Upper lobe of left lung (tissue), 4 donors: Measurements from ENCODE around the gene TRNP1.

Experiments used
- EP300 ChIP-seq, 4 donors: sonication (generic); formaldehyde crosslinking; IDR thresholded peaks; one replicate each; pipeline ENCODE4 v1.5.1; 2017; ENCODE audit warnings: antibody characterized with exemption in 4 of 4, control low read depth in 2 of 4
- POLR2A ChIP-seq, 4 donors: fragments of 450-650 bp; IDR thresholded peaks; one replicate each; pipeline ENCODE4 v1.5.1; 2016 to 2017; ENCODE audit warnings: antibody characterized with exemption in 4 of 4, mild to moderate bottlenecking in 2 of 4
- POLR2AphosphoS5 ChIP-seq, 2 donors: sonication (generic); formaldehyde crosslinking; IDR thresholded peaks; one replicate each; pipeline ENCODE4 v1.5.1; 2017; ENCODE audit warnings: antibody characterized with exemption in 2 of 2
- TF ChIP-seq, protein P1 (sequence below), 6 experiments: fragments of 450-650 bp in 4 of 6; fragments of 200-600 bp in 2 of 6; sonication (generic) in 2 of 6; IDR thresholded peaks; one replicate each; pipeline ENCODE4 v1.5.1; 2016 to 2019; ENCODE audit warnings: antibody characterized with exemption in 6 of 6

DNA sequence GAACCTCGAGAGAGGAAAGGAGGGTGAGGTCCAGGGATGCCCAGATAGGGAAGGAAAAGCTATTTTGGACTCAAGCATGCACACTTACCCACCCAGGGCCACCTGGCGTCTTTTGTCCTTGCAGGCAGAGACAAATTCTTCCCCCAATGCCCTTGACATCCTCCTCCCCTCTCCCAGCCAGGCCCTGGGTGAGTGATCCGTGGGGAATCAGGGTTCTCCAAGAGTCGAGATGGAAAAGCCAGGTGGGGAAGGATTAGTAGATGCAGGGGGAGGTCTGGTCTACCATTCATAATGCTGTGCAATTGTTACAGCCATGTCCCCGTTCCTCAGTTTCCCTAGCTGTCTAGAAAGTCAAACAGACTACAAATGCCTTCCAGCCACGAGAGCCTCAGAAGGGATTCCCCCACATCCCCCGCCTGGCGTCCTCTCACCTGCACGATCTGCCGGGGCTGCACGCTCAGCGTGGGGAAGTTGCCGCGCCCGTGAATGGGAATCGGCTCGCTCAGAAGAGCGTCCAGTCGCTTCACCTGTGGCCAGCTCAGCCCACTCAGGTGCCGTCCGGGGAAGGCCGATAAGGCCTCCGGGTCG is 18.6 kb downstream of the TRNP1 start:
- TF ChIP-seq, protein P1, sequence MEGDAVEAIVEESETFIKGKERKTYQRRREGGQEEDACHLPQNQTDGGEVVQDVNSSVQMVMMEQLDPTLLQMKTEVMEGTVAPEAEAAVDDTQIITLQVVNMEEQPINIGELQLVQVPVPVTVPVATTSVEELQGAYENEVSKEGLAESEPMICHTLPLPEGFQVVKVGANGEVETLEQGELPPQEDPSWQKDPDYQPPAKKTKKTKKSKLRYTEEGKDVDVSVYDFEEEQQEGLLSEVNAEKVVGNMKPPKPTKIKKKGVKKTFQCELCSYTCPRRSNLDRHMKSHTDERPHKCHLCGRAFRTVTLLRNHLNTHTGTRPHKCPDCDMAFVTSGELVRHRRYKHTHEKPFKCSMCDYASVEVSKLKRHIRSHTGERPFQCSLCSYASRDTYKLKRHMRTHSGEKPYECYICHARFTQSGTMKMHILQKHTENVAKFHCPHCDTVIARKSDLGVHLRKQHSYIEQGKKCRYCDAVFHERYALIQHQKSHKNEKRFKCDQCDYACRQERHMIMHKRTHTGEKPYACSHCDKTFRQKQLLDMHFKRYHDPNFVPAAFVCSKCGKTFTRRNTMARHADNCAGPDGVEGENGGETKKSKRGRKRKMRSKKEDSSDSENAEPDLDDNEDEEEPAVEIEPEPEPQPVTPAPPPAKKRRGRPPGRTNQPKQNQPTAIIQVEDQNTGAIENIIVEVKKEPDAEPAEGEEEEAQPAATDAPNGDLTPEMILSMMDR (IDR thresholded peaks at IDR 0.05) = peak in 1 of 6 experiments; percentile 7
- TF ChIP-seq POLR2A (IDR thresholded peaks at IDR 0.05) = no peak
- TF ChIP-seq POLR2AphosphoS5 (IDR thresholded peaks at IDR 0.05) = no peak
- TF ChIP-seq EP300 (IDR thresholded peaks at IDR 0.05) = no peak
